Activated CD4-positive, alpha-beta T cell treated with anti-CD3 and anti-CD28 coated beads, Interleukin-2, amount 50 U/mL, for 4 hours (primary cell): ENCODE data around the gene UNC119B.
"Not testable (repeated sequence)": the region's sequence is repeated elsewhere in the genome, so short reads cannot be mapped to it uniquely, and the experiment has no call there.

Source experiments
- DNase-seq, 2 experiments: peaks; one replicate each; pipeline ENCODE4 v3.0.0-alpha.2; 2020

Gene UNC119B

DNA sequence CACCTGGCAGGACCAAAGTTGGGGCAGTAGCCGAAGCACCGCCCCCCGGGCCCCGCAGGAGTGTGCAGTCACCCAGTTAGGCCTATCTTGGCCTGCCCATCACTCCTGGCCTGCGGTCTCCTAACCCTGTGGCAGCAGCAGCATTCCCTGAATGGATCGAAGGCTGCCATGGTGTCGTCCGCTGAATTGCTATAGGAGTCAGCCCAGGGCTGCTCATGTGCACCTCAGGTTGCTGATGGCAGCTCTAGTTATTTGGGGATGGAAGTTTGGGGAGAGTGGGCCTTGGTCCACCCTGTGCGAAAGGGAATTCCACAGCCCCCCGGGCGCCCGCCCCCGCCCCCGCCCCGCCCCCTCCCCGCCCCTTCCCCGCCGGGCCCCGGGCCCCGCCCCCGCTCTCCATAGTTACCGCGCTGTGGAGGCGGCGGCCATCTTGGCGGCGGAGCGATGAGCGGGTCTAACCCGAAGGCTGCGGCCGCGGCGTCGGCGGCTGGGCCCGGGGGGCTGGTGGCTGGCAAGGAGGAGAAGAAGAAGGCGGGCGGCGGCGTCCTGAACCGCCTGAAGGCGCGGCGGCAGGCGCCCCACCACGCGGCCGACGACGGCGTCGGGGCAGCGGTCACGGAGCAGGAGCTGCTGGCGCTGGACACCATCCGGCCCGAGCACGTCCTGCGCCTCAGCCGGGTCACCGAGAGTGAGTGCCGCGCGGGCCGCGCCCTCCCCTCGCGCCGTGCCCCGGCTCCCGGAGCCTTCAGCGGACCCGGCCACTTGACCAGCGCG is at the start of gene UNC119B:
Gene UNC119B (plus strand): TSS at position 428 of the 774 bp plus-strand sequence. CDS start 17 bp downstream, at position 445.
- peak; percentile 64 to 70 for DNase-seq

- no peak for DNase-seq
Measured at GRCh38 chr12:120661432-120661831, 48.8 kb upstream of the UNC119B start.

DNA sequence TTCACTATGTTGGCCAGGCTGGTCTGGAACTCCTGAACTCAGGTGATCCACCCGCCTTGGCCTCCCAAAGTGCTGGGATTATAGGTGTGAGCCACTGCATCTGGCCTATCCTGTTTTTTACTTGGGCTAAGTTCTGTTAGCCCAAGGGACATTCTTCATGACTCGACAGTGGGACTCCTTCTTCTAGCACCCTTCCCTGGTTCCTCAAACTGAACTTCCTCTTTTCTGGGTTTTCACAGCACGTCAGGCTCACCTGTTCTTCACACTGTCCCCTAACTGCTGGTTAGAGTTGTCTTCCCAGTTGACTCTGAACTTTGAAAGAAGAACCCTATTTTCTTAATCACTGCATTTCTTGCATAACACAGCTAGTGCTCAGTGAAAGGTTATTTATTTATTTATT is 47.4 kb upstream of the UNC119B start:
- DNase-seq: no peak

GRCh38 chr12:120663741-120664140 is 46.5 kb upstream of the UNC119B start:
- no peak for DNase-seq

GRCh38 chr12:120666571-120667390 is 43.5 kb upstream of the UNC119B start:
- DNase-seq: no peak

DNA sequence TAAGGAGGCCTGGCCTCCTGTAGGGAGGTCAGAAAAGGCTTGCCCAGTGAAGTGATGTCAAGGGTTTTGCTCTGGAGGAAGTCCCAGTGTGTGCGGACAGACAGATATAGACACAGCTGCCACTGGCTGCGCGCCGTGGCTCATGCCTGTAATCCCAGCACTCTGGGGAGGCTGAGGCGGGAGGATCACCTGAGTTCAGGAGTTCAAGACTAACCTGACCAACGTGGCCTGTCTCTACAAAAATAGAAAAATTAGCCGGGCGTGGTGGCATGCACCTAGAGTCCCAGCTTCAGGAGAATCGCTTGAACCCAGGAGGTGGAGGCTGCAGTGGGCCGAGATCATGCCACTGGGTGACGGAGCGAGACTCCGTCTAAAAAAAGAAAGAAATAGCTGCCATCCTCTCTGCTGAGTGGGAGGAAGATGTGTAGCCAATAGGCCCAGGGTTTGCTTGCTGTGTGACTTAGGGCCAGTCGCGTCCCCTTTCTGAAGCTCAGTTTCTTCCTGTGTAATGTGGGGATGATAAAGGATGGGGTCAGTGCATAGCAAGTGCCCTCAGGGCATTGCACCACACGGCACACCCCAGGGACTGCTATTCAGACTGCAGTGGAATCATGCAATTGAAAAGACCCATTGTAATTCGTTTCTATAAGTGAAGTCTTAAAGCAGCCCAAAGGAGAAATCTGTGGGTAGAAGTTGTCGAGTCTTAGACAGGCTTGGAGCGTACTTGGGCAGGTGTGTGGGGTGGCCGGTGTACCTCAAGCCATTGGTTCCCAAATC is 42.0 kb upstream of the UNC119B start:
- no peak for DNase-seq

- DNase-seq: no peak
Measured at GRCh38 chr12:120668868-120669840, 41.1 kb upstream of the UNC119B start.

GRCh38 chr12:120670237-120670636 is 40.0 kb upstream of the UNC119B start:
- DNase-seq: not testable (repeated sequence)

GRCh38 chr12:120670667-120671066 is 39.6 kb upstream of the UNC119B start:
- no peak for DNase-seq

- DNase-seq: no peak
Measured at GRCh38 chr12:120674097-120674636, 36.1 kb upstream of the UNC119B start.

GRCh38 chr12:120677765-120678473 is 32.3 kb upstream of the UNC119B start:
- no peak for DNase-seq

DNA sequence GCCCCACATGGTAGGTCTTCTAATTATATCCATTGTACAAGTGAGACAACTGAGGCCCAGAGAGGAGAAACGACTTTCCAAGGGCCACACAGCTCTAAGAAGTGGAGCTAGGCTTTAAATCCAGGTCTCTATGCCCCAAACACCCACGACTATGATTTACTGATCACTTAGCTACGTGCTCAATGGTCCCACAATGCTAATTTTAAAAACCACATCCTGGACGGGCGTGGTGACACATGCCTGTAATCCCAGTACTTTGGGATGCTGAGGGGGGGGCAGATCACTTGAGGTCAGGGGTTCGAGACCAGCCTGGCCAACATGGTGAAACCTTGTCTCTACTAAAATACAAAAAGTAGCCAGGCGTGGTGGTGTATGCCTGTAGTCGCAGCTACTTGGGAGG is 31.7 kb upstream of the UNC119B start:
- no peak for DNase-seq

DNA sequence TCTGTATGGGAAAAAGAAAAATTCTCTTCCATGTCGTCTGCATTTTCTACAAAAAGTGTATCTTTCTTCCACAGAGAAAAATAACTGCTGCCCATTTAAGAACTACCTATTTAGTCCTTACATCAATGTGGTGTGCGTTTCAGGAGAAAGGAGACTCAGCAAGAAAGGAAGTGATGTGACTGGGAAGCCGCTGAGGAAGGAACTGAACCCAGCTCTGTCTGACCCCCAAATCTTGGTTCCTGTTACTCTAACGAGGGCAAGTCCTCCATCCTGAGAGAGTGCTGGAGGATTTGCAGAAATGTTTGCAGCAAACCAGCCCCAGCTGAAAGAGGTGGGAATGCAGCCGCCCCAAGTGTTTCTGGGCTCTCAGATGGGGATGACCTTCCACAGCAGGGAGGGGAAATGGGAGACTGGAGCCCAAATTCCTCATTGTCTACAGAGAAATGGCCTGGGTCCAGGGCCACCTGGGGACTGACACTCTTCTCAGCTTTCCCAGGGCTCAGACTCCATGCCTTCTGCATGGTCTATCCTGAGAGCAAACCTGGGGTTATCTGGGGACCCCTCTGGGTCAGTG is 30.0 kb upstream of the UNC119B start:
- DNase-seq: no peak

DNA sequence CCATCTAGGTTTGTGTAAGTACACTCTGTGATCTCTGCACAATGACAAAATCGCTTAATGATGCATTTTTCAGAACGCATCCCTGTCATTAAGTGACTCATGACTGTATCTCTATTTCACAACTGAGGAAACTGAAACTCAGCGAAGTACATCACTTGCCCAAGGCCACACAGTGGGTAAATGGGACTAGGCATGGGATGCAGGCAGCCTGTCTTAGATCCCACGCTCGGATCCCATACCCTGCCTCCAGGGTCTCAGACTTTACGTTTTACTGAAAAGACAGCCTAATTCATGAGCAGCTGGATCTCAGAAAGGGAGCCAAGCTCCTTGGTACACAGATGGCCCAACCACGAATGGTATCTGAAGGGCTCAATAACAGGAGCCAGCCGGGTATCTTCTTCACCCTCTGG is 25.7 kb upstream of the UNC119B start:
- no peak for DNase-seq

- DNase-seq: no peak
Measured at GRCh38 chr12:120685522-120685921, 24.7 kb upstream of the UNC119B start.

DNA sequence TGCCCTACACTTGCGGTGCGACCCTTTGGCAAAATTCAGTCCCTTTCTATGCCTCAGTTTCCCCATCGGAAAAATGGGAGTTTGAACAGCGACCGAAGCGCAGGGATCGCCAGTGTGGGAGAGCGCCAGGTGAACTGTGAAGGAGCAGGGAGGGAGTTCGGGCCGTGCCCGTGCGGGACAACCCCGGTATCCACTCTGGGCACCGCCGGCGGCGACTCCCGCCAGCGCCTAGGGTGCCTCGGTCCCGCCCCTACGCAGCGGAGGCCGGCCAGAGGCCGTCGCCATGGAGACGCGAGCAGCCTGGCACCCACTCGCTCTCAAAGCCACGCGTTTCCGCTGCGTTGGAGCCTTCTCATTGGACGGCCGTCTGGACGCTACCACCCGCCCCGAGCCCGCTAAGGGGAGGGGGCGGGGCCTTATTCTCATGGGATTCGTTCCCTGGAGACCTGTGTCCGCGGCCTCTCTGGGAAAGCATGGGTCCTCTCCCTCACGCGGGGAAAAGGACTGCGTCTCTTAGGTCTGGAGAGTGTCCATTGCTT is 24.0 kb upstream of the UNC119B start:
- DNase-seq: peak; percentile 95 to 96

- DNase-seq: peak; percentile 98 to 99
Measured at GRCh38 chr12:120686690-120687577, 23.3 kb upstream of the UNC119B start, which contains the start of gene MLEC. Gene MLEC, plus strand, starts transcription at chr12:120687149. Its CDS starts 148 bp downstream, at chr12:120687297.

DNA sequence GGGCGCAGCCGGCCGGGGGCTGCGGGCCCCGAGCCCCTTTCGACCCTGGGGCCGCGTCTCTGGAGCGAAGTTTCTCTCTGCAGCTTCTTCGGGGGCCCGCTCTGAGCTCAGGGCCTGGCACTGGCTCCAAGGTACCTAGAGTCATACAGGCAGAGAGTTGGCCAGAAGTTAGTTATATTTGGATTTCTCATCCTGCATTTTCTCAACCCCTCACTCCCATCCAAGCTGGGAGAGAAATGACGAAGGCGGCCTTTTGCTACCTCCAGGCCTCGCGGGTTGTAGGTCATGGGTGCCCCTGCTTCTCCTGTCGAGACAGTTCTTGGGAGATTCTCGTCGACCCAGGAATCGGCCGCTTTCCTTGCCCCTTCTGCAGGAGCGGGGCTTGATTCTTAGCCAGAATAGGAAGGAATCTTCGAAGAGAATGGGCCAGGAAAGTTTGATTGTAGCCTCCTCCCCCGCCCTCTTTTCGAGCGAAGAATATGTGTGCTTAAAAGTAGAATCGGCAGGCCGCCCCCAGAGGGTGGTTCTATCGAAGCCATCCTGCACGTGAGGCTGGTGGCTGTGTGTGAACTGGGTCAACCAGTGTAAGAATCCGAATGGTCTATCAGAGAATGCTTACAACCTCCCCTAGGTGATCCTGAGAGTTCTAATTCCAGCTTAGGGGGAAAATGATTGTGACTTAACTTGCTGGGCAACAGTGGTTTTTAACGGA is 22.5 kb upstream of the UNC119B start:
- peak; percentile 17 to 29 for DNase-seq
